Spleen (tissue), 11 donors: Measurements from ENCODE around the gene CITED4. TPM values are rescaled to one million over a fixed set of nuclear protein-coding genes. Genes with fewer than 3 reads are reported as not detected.

Experiments
- DNase-seq: peaks from one replicate; pipeline ENCODE4 v3.0.0-alpha.2; 2020
- H3K27ac ChIP-seq, 8 donors: fragments of 200-600 bp; sonication (generic) in 7 of 8; 1 replicate in 4 of 8; 2 replicates in 4 of 8; pipeline versions ENCODE4 v1.5.0 to v1.8.0; 2016 to 2021; ENCODE audit warnings: inconsistent platforms in 4 of 8, mild to moderate bottlenecking in 4 of 8, moderate library complexity in 1 of 8
- H3K27me3 ChIP-seq, 7 donors: fragments of 200-600 bp; sonication (generic) in 6 of 7; replicated peaks in 1 of 7; 1 replicate in 4 of 7; 2 replicates in 3 of 7; pipeline versions ENCODE4 v1.5.0 to v1.8.0; 2016 to 2021; ENCODE audit warnings: inconsistent platforms in 3 of 7, mild to moderate bottlenecking in 1 of 7
- H3K36me3 ChIP-seq, 6 donors: fragments of 200-600 bp; sonication (generic) in 5 of 6; 1 replicate in 4 of 6; 2 replicates in 2 of 6; pipeline versions ENCODE4 v1.5.0 to v1.8.0; 2016 to 2021; ENCODE audit warnings: inconsistent platforms in 2 of 6
- H3K4me1 ChIP-seq, 6 donors: fragments of 200-600 bp; sonication (generic) in 5 of 6; 1 replicate in 3 of 6; 2 replicates in 3 of 6; pipeline versions ENCODE4 v1.5.0 to v1.8.0; 2016 to 2021; ENCODE audit warnings: inconsistent platforms in 3 of 6
- H3K4me3 ChIP-seq, 8 donors: fragments of 200-600 bp; sonication (generic) in 7 of 8; 1 replicate in 4 of 8; 2 replicates in 4 of 8; pipeline versions ENCODE4 v1.5.0 to v1.8.0; 2016 to 2021; ENCODE audit warnings: inconsistent platforms in 4 of 8, mild to moderate bottlenecking in 4 of 8, moderate library complexity in 2 of 8
- H3K9me3 ChIP-seq, 8 donors: fragments of 200-600 bp; sonication (generic) in 7 of 8; 1 replicate in 4 of 8; 2 replicates in 4 of 8; pipeline versions ENCODE4 v1.5.0 to v1.8.0; 2016 to 2021; ENCODE audit warnings: inconsistent platforms in 4 of 8
- CTCF ChIP-seq, 11 experiments: fragments of 200-600 bp in 7 of 11; fragments of 450-650 bp in 4 of 11; sonication (generic) in 4 of 11; IDR thresholded peaks in 8 of 11; conservative IDR thresholded peaks in 3 of 11; 1 replicate in 7 of 11; 2 replicates in 4 of 11; pipeline versions ENCODE4 v1.4.0 to v1.8.0; 2016 to 2021; ENCODE audit warnings: antibody characterized with exemption in 11 of 11, inconsistent platforms in 4 of 11, mild to moderate bottlenecking in 1 of 11
- POLR2A ChIP-seq, 3 donors: fragments of 450-650 bp; IDR thresholded peaks; one replicate each; pipeline ENCODE4 v1.5.1; 2017; ENCODE audit warnings: antibody characterized with exemption in 3 of 3, mild to moderate bottlenecking in 1 of 3
- POLR2AphosphoS5 ChIP-seq, 3 donors: sonication (generic); formaldehyde crosslinking; IDR thresholded peaks; one replicate each; pipeline ENCODE4 v1.5.1; 2017; ENCODE audit warnings: antibody characterized with exemption in 3 of 3
- WGBS, 5 donors: extraction: QIAGEN DNeasy Blood & Tissue Kit in 3 of 5; methylation state at CpG; one replicate each; pipeline versions ENCODE4 v1.1.5 to v1.1.7; 2013 to 2018; 5-methylcytosine and 5-hydroxymethylcytosine counted together
- intact Hi-C: fragments of 100-400 bp; cut with DNase I; formaldehyde crosslinking; loops from one replicate; pipeline ENCODE4 v1.15.0; 2023; ENCODE audit warnings: low total_unique reads
- polyA plus RNA-seq, 3 donors: library from polyadenylated mRNA; stranded (reverse); fragments of 200-250 nt; gene quantifications; one replicate each; pipeline ENCODE4 v1.2.1, GENCODE V29; 2013
- total RNA-seq, 7 donors: library from RNA; depleted of rRNA in 3 of 7; stranded (reverse); fragments of >200 nt in 3 of 7; fragmentation: NEBNext Ultra II Directional in 4 of 7; extraction: Animal tissue kit (Norgen Biotek cat#: 25700) in 4 of 7; gene quantifications; one replicate each; pipeline versions ENCODE4 v1.1.0 to v1.2.1, GENCODE V29; 2016 to 2021
- donor health status: healthy with polysubstance abuse.
- donor health status: DM: no; HTN: no; CAD: no; lungs with moderate emphysema.
- donor health status: DM: no; HTN: no; CAD: no.
- donor health status: Bipolar disorder and iron deficiency.
- donor health status: healthy.
- donor health status: DM: no; HTN: no; CAD: no.
- donor health status: DM: yes; HTN: yes; CAD: no.

Gene CITED4
- total and polyA plus RNA-seq, 10 donors, result 10.0 to 98.8 (median 46.8) TPM

- no peak overlapping the region for H3K27ac ChIP-seq
These were observed 36.2 kb downstream of the CITED4 start for GRCh38 chr1:40825996-40826395.

GRCh38 chr1:40825435-40825788 lies 36.8 kb downstream of the CITED4 start:
- Histone ChIP-seq H3K27me3 (no peaks in the 10 kb centered on the region), H3K4me1 (peaks cover 8 to 23% (median 14%) of the 10 kb centered on the region in 6 donors), H3K36me3 (no peaks in the 10 kb centered on the region), H3K4me3 (no peak overlapping the region), H3K9me3 (no peaks in the 10 kb centered on the region), H3K27ac (no peak overlapping the region)
- no peak for DNase-seq
- intact Hi-C loops, result no loop called here
- 40 to 53% (median 48%) methylated on average over 3 of the region's 3 CpGs for WGBS, 5 donors
- TF ChIP-seq POLR2AphosphoS5 (IDR thresholded peaks at IDR 0.05) (peak in 2 of 3 donors; percentile 13 to 31), CTCF (IDR thresholded peaks at IDR 0.05 in 8 of 11, conservative IDR thresholded peaks at IDR 0.05 in 3 of 11) (no peak)

More at GRCh38 chr1:40825996-40826395, 36.2 kb downstream of the CITED4 start:
- TF ChIP-seq POLR2A (IDR thresholded peaks at IDR 0.05) (no peak), CTCF (IDR thresholded peaks at IDR 0.05 in 8 of 11, conservative IDR thresholded peaks at IDR 0.05 in 3 of 11) (no peak), POLR2AphosphoS5 (IDR thresholded peaks at IDR 0.05) (no peak)
- no peak for DNase-seq
- WGBS, 5 donors, result 20 to 48% (median 26%) methylated on average over 5 of the region's 5 CpGs
- Histone ChIP-seq H3K36me3 (no peaks in the 10 kb centered on the region), H3K27me3 (no peaks in the 10 kb centered on the region), H3K4me1 (peaks cover 8 to 23% (median 14%) of the 10 kb centered on the region in 6 donors), H3K4me3 (no peak overlapping the region), H3K9me3 (no peaks in the 10 kb centered on the region)
- intact Hi-C loops, result no loop called here

GRCh38 chr1:40824591-40825434 lies 37.4 kb downstream of the CITED4 start:
- intact Hi-C loops, result no loop called here
- H3K9me3 ChIP-seq, result no peaks in the 10 kb centered on the region
- no peak overlapping the region for H3K4me3 ChIP-seq
- H3K27ac ChIP-seq, result no peak overlapping the region
- 71 to 75% (median 72%) methylated on average over 18 of the region's 18 CpGs for WGBS, 5 donors
- DNase-seq, result no peak
- H3K27me3 ChIP-seq, result no peaks in the 10 kb centered on the region
- H3K4me1 ChIP-seq, result peaks cover 8 to 23% (median 14%) of the 10 kb centered on the region in 6 donors
- H3K36me3 ChIP-seq, result no peaks in the 10 kb centered on the region
- no peak for TF ChIP-seq POLR2AphosphoS5 (IDR thresholded peaks at IDR 0.05)
- TF ChIP-seq POLR2A (IDR thresholded peaks at IDR 0.05), result no peak
- no peak for TF ChIP-seq CTCF (IDR thresholded peaks at IDR 0.05 in 8 of 11, conservative IDR thresholded peaks at IDR 0.05 in 3 of 11)

GRCh38 chr1:40823983-40824382 lies 38.2 kb downstream of the CITED4 start:
- peaks cover 8 to 26% (median 15%) of the 10 kb centered on the region in 6 donors for H3K4me1 ChIP-seq
- H3K27ac ChIP-seq, result no peak overlapping the region

More at GRCh38 chr1:40823983-40824382, 38.2 kb downstream of the CITED4 start:
- intact Hi-C loops, result no loop called here
- Histone ChIP-seq H3K4me3 (no peak overlapping the region), H3K27me3 (peaks cover 0 to 8% (median 3%) of the 10 kb centered on the region in 7 donors), H3K36me3 (no peaks in the 10 kb centered on the region), H3K9me3 (no peaks in the 10 kb centered on the region)
- 92 to 97% (median 94%) methylated on average over 7 to 17 of the region's 17 CpGs for WGBS, 5 donors
- DNase-seq, result no peak
- TF ChIP-seq POLR2AphosphoS5 (IDR thresholded peaks at IDR 0.05), result no peak
- no peak for TF ChIP-seq POLR2A (IDR thresholded peaks at IDR 0.05)
- no peak for TF ChIP-seq CTCF (IDR thresholded peaks at IDR 0.05 in 8 of 11, conservative IDR thresholded peaks at IDR 0.05 in 3 of 11)
